ENCODE data around the gene ECI1. TPM values are rescaled to one million over a fixed set of nuclear protein-coding genes. Genes with fewer than 3 reads are reported as not detected.

ECI1 gene
- total and polyA plus RNA-seq, 2 of the 13 experiments (the other 11 are each of a cell fraction or from before 2014, with no cell fraction given) = 82.0 to 102 TPM

GRCh38 chr16:2210386-2211365, 40.7 kb downstream of the ECI1 start, which contains the start of gene BRICD5 (continued):
- peak; percentile 40; the same call in 1 of the 2 replicates for TF ChIP-seq ARID4A (CRISPR knock-in tag; IDR thresholded peaks at IDR 0.05; ENCODE audit: borderline replicate concordance)
- no peak for TF ChIP-seq MBD4 (IDR thresholded peaks at IDR 0.05; ENCODE audit: borderline replicate concordance, low read length)
- TF ChIP-seq ZNF44 (CRISPR knock-in tag; IDR thresholded peaks at IDR 0.05) = no peak
- TF ChIP-seq ZNF275 (CRISPR knock-in tag; IDR thresholded peaks at IDR 0.05; ENCODE audit: borderline replicate concordance) = no peak
- no peak for TF ChIP-seq YEATS4 (CRISPR knock-in tag; IDR thresholded peaks at IDR 0.05; ENCODE audit: borderline replicate concordance)
- no peak for TF ChIP-seq ARID2 (CRISPR knock-in tag; IDR thresholded peaks at IDR 0.05; ENCODE audit: borderline replicate concordance)
- no peak for TF ChIP-seq ZFP90 (CRISPR knock-in tag; IDR thresholded peaks at IDR 0.05; ENCODE audit: borderline replicate concordance)
- TF ChIP-seq ZNF3 (CRISPR knock-in tag; IDR thresholded peaks at IDR 0.05) = no peak
- TF ChIP-seq KLF15 (CRISPR knock-in tag; IDR thresholded peaks at IDR 0.05; ENCODE audit: borderline replicate concordance) = no peak
- TF ChIP-seq ZNF160 (CRISPR knock-in tag; IDR thresholded peaks at IDR 0.05) = no peak
- no peak for TF ChIP-seq ZNF800 (CRISPR knock-in tag; IDR thresholded peaks at IDR 0.05)
- no peak for TF ChIP-seq ARID3A (IDR thresholded peaks at IDR 0.05; ENCODE audit: low read depth, low read length)

Data from HepG2 (cell line).